ENCODE measurements around the gene HDGF. TPM values are rescaled to one million over a fixed set of nuclear protein-coding genes. Genes with fewer than 3 reads are reported as not detected.
A peak's percentile ranks its signal among the peaks of the same experiment; 100 is the strongest.

The HDGF gene
- total and polyA plus RNA-seq, 9 of the 15 experiments (the other 6 are each of a cell fraction or from before 2014, with no cell fraction given), result 38.8 to 601 (median 400) TPM

GRCh38 chr1:156750711-156751450, 594 bp downstream of the HDGF start (continued):
- TF ChIP-seq IRF1 (CRISPR knock-in tag; IDR thresholded peaks at IDR 0.05; ENCODE audit: borderline replicate concordance) (no peak), ZNF232 (CRISPR knock-in tag; IDR thresholded peaks at IDR 0.05) (no peak), SNRNP70 (optimal IDR thresholded peaks at IDR 0.05; ENCODE audit: low read depth, low read length) (no peak), KDM2B (CRISPR knock-in tag; IDR thresholded peaks at IDR 0.05) (no peak), ZNF316 (IDR thresholded peaks at IDR 0.05) (no peak), SMARCA4 (IDR thresholded peaks at IDR 0.05) (no peak), MCM7 (IDR thresholded peaks at IDR 0.05) (no peak), FOXM1 (IDR thresholded peaks at IDR 0.05; ENCODE audit: low read depth) (no peak), FOXM1 (CRISPR knock-in tag; IDR thresholded peaks at IDR 0.05; ENCODE audit: low read depth) (no peak), ZNF766 (CRISPR knock-in tag; conservative IDR thresholded peaks at IDR 0.05) (no peak), TBP (optimal IDR thresholded peaks at IDR 0.05; ENCODE audit: low read depth, low read length) (peak; percentile 19), ZNF408 (CRISPR knock-in tag; IDR thresholded peaks at IDR 0.05; ENCODE audit: low read depth) (no peak), CBX8 (IDR thresholded peaks at IDR 0.05; ENCODE audit: borderline replicate concordance, extremely low read depth, low read depth, low read length, poor library complexity, severe bottlenecking) (no peak), ZNF584 (CRISPR knock-in tag; IDR thresholded peaks at IDR 0.05; ENCODE audit: low read depth) (no peak), ZNF24 (IDR thresholded peaks at IDR 0.05) (no peak), ZNF174 (CRISPR knock-in tag; IDR thresholded peaks at IDR 0.05) (no peak), FOS (IDR thresholded peaks at IDR 0.05; ENCODE audit: extremely low read depth, insufficient read length) (no peak), BCOR (IDR thresholded peaks at IDR 0.05) (no peak), SMAD4 (CRISPR knock-in tag; conservative IDR thresholded peaks at IDR 0.05) (peak; percentile 25; the same call in 1 of the 2 replicates), HNRNPUL1 (IDR thresholded peaks at IDR 0.05; ENCODE audit: low read length) (no peak), ZNF324 (CRISPR knock-in tag; IDR thresholded peaks at IDR 0.05) (no peak), CEBPG (CRISPR knock-in tag; IDR thresholded peaks at IDR 0.05) (peak; percentile 84), CEBPG (tag; conservative IDR thresholded peaks at IDR 0.05 in 1 of 2, IDR thresholded peaks at IDR 0.05 in 1 of 2) (peak in 1 of 2 experiments; percentile 95; a peak in 3 of 4 replicates)

All from K562 (cell line).